HepG2 (cell line): ENCODE data around the gene ITGB5. TPM values are rescaled to one million over a fixed set of nuclear protein-coding genes. Genes with fewer than 3 reads are reported as not detected.

Experiments
- CERS6 ChIP-seq: sonication (generic); formaldehyde crosslinking; IDR thresholded peaks from 2 replicates; pipeline ENCODE4 v1.5.0; 2020; ENCODE audit warnings: missing genetic modification reagents
- CSRNP1 ChIP-seq: sonication (generic); formaldehyde crosslinking; IDR thresholded peaks from 2 replicates; pipeline ENCODE4 v1.8.1; 2023; ENCODE audit warnings: mild to moderate bottlenecking, missing genetic modification reagents
- DMTF1 ChIP-seq: sonication (generic); formaldehyde crosslinking; IDR thresholded peaks from 2 replicates; pipeline ENCODE4 v1.4.0; 2020; ENCODE audit warnings: mild to moderate bottlenecking, missing genetic modification reagents
- FUBP1 ChIP-seq: sonication (generic); formaldehyde crosslinking; IDR thresholded peaks from 2 replicates; pipeline ENCODE4 v1.5.1; 2020; ENCODE audit warnings: missing genetic modification reagents, mild to moderate bottlenecking, borderline replicate concordance
- KDM1A ChIP-seq: IDR thresholded peaks from 2 replicates; pipeline ENCODE4 v1.6.1; 2016; ENCODE audit warnings: missing compliant biosample characterization
- MLLT10 ChIP-seq: sonication (generic); formaldehyde crosslinking; IDR thresholded peaks from 2 replicates; pipeline ENCODE4 v1.4.0; 2020; ENCODE audit warnings: missing genetic modification reagents
- MZF1 ChIP-seq: sonication (generic); formaldehyde crosslinking; IDR thresholded peaks from 2 replicates; pipeline ENCODE4 v1.8.1; 2023; ENCODE audit warnings: mild to moderate bottlenecking, missing genetic modification reagents, borderline replicate concordance
- NFE2L1 ChIP-seq: sonication (generic); formaldehyde crosslinking; IDR thresholded peaks from 2 replicates; pipeline ENCODE4 v1.4.0; 2020; ENCODE audit warnings: missing genetic modification reagents, mild to moderate bottlenecking, borderline replicate concordance
- POLR2A ChIP-seq, 2 experiments: IDR thresholded peaks; 2 replicates each; pipeline ENCODE4 v1.6.1; 2011; ENCODE audit warnings: low read depth in 2 of 2, low read length in 2 of 2, mild to moderate bottlenecking in 1 of 2, moderate library complexity in 1 of 2; ENCODE audit not compliant: insufficient read depth in 1 of 2
- YEATS4 ChIP-seq: sonication (generic); formaldehyde crosslinking; IDR thresholded peaks from 2 replicates; pipeline ENCODE4 v1.4.0; 2020; ENCODE audit warnings: missing genetic modification reagents, borderline replicate concordance
- ZBTB1 ChIP-seq: sonication (generic); formaldehyde crosslinking; IDR thresholded peaks from 2 replicates; pipeline ENCODE4 v1.4.0; 2020; ENCODE audit warnings: missing genetic modification reagents, borderline replicate concordance
- ZKSCAN1 ChIP-seq: fragments of 150-350 bp; IDR thresholded peaks from 2 replicates; pipeline ENCODE4 v1.6.1; 2014; ENCODE audit warnings: low read length
- ZNF142 ChIP-seq: sonication (generic); formaldehyde crosslinking; IDR thresholded peaks from 2 replicates; pipeline ENCODE4 v1.4.0; 2020; ENCODE audit warnings: missing genetic modification reagents
- ZNF317 ChIP-seq: sonication (generic); formaldehyde crosslinking; IDR thresholded peaks from 2 replicates; pipeline ENCODE4 v1.5.0; 2020; ENCODE audit warnings: mild to moderate bottlenecking, missing genetic modification reagents
- ZNF496 ChIP-seq: sonication (generic); formaldehyde crosslinking; IDR thresholded peaks from 2 replicates; pipeline ENCODE4 v1.8.1; 2023; ENCODE audit warnings: mild to moderate bottlenecking, moderate library complexity, missing genetic modification reagents; ENCODE audit not compliant: insufficient replicate concordance
- ZNF572 ChIP-seq: sonication (generic); formaldehyde crosslinking; IDR thresholded peaks from 2 replicates; pipeline ENCODE4 v1.5.1; 2020; ENCODE audit warnings: mild to moderate bottlenecking, missing genetic modification reagents
- ZNF674 ChIP-seq: sonication (generic); formaldehyde crosslinking; IDR thresholded peaks from 2 replicates; pipeline ENCODE4 v1.5.0; 2020; ENCODE audit warnings: low read depth, mild to moderate bottlenecking, missing genetic modification reagents
- ZNF775 ChIP-seq: sonication (generic); formaldehyde crosslinking; IDR thresholded peaks from 2 replicates; pipeline ENCODE4 v1.4.0; 2020; ENCODE audit warnings: missing genetic modification reagents, mild to moderate bottlenecking, moderate library complexity, borderline replicate concordance
- polyA plus RNA-seq, 8 experiments: library from polyadenylated mRNA; depleted of rRNA in 3 of 8; stranded (reverse) in 7 of 8; unstranded in 1 of 8; fragments of >200 nt; fragmentation: Illumina TruSeq in 4 of 8; extraction: Trizol in 4 of 8; gene quantifications; 2 replicates each; pipeline versions ENCODE4 v1.2.1 to v1.2.3, GENCODE V29; 2011 to 2016; ENCODE audit warnings: low read depth in 4 of 8, missing spikeins in 1 of 8, mixed read lengths in 1 of 8; ENCODE audit not compliant: insufficient read depth in 1 of 8
- total RNA-seq, 5 experiments: library from RNA; depleted of rRNA; stranded (reverse); fragments of >200 nt; fragmentation: Illumina TruSeq; extraction: Trizol; gene quantifications; 2 replicates each; pipeline ENCODE4 v1.2.3, GENCODE V29; 2016; ENCODE audit warnings: low read depth in 1 of 5

The ITGB5 gene
- total and polyA plus RNA-seq, 2 of the 13 experiments (the other 11 are each of a cell fraction or from before 2014, with no cell fraction given), result 74.1 to 343 TPM

GRCh38 chr3:124837730-124838186 lies 49.4 kb downstream of the ITGB5 start (continued):
- TF ChIP-seq ZBTB1 (CRISPR knock-in tag), result no peak
- TF ChIP-seq CERS6 (CRISPR knock-in tag), result no peak
- TF ChIP-seq ZNF317, result peak; percentile 92
- TF ChIP-seq CSRNP1 (CRISPR knock-in tag), result no peak
- no peak for TF ChIP-seq FUBP1 (CRISPR knock-in tag)
- no peak for TF ChIP-seq ZKSCAN1
- no peak for TF ChIP-seq NFE2L1
- TF ChIP-seq ZNF674 (CRISPR knock-in tag), result no peak
- TF ChIP-seq MLLT10, result no peak
- TF ChIP-seq ZNF572 (CRISPR knock-in tag), result no peak
- TF ChIP-seq POLR2A (IDR thresholded peaks at IDR 0.05; ENCODE audit: insufficient read depth in 1 of 2, low read depth in 2 of 2, low read length in 2 of 2), result no peak
- TF ChIP-seq YEATS4 (CRISPR knock-in tag), result no peak; the same call in 1 of the 2 replicates
- no peak for TF ChIP-seq KDM1A (CRISPR knock-in tag)
- TF ChIP-seq ZNF775 (CRISPR knock-in tag), result peak; percentile 99
- TF ChIP-seq ZNF142, result no peak
- no peak for TF ChIP-seq DMTF1
- TF ChIP-seq MZF1, result no peak
- TF ChIP-seq ZNF496 (CRISPR knock-in tag), result no peak
